A549 (cell line): ENCODE results near the gene PKDREJ. TPM values are rescaled to one million over a fixed set of nuclear protein-coding genes. Genes with fewer than 3 reads are reported as not detected.

Experiments
- ATAC-seq, 2 experiments: fragments of 200-7000 bp in 1 of 2; fragments of >200 bp in 1 of 2; cut with Nextera tagmentation in 1 of 2; cut with Tn5 transposase in 1 of 2; 3 replicates each; pipeline versions ENCODE4 v1.8.0 to v1.9.1; 2018 to 2020; ENCODE audit warnings: mild to moderate bottlenecking in 1 of 2, moderate library complexity in 1 of 2
- CTCF ChIA-PET: fragments of 300-600 bp; sonication (Branson Sonifier 250); formaldehyde crosslinking; extraction: SDS; loops from one replicate; lab custom pipeline; 2021; ENCODE audit warnings: antibody characterized with exemption, inconsistent platforms; lab: Yijun Ruan, JAX
- POLR2A ChIA-PET: fragments of 350-600 bp; formaldehyde crosslinking; extraction: SDS; loops from one replicate; lab custom pipeline; 2021; ENCODE audit warnings: antibody characterized with exemption, inconsistent platforms; lab: Yijun Ruan, JAX
- DNase-seq, 2 experiments: peaks; one replicate each; pipeline versions ENCODE4 v3.0.0 to v3.0.0-alpha.2; 2011 to 2016; ENCODE audit warnings: low read depth in 1 of 2, low spot score in 1 of 2
- FAIRE-seq: peaks from 2 replicates; lab custom pipeline; 2011; peaks lifted over from hg19 to GRCh38; lab: Jason Lieb, UNC
- H3K27ac ChIP-seq, 2 experiments: fragments of >200 bp; sonication (Bioruptor Twin); formaldehyde crosslinking; 3 replicates each; pipeline ENCODE4 v1.5.1; 2016 to 2017
- H3K4me1 ChIP-seq: fragments of >200 bp; sonication (Bioruptor Twin); formaldehyde crosslinking; 3 replicates; pipeline ENCODE4 v1.6.1; 2016
- H3K4me2 ChIP-seq: fragments of >200 bp; sonication (Bioruptor Twin); formaldehyde crosslinking; 3 replicates; pipeline ENCODE4 v1.6.1; 2016
- H3K4me3 ChIP-seq: fragments of >200 bp; sonication (Bioruptor Twin); formaldehyde crosslinking; 3 replicates; pipeline ENCODE4 v1.5.1; 2016
- H3K9me3 ChIP-seq: fragments of >200 bp; sonication (Bioruptor Twin); formaldehyde crosslinking; 3 replicates; pipeline ENCODE4 v1.6.1; 2016
- ATOH8 ChIP-seq: fragments of 250-450 bp; sonication (Bioruptor Pico); IDR thresholded peaks from 2 replicates; pipeline ENCODE4 v1.5.0; 2020; ENCODE audit warnings: low read depth, mild to moderate bottlenecking, moderate library complexity
- CBX2 ChIP-seq: fragments of 200-600 bp; sonication (generic); IDR thresholded peaks from 2 replicates; pipeline ENCODE4 v1.6.1; 2016; ENCODE audit warnings: low read depth, mild to moderate bottlenecking, borderline replicate concordance
- CBX8 ChIP-seq: fragments of 200-600 bp; sonication (generic); IDR thresholded peaks from 2 replicates; pipeline ENCODE4 v1.6.1; 2016
- CHD4 ChIP-seq: fragments of 200-600 bp; sonication (generic); IDR thresholded peaks from 2 replicates; pipeline ENCODE4 v1.6.1; 2016; ENCODE audit warnings: antibody characterized with exemption, mild to moderate bottlenecking, borderline replicate concordance
- E2F6 ChIP-seq: IDR thresholded peaks from 2 replicates; pipeline ENCODE4 v1.6.1; 2012; ENCODE audit warnings: low read depth, borderline replicate concordance
- EHMT2 ChIP-seq: fragments of 200-600 bp; sonication (generic); IDR thresholded peaks from 2 replicates; pipeline ENCODE4 v1.6.1; 2016; ENCODE audit warnings: antibody characterized with exemption, low read depth, mild to moderate bottlenecking, moderate library complexity
- ESRRA ChIP-seq: fragments of 150-350 bp; IDR thresholded peaks from 2 replicates; pipeline ENCODE4 v1.6.1; 2014; ENCODE audit warnings: mild to moderate bottlenecking, low read length, borderline replicate concordance
- FOSB ChIP-seq: fragments of 250-450 bp; sonication (Bioruptor Pico); IDR thresholded peaks from 2 replicates; pipeline ENCODE4 v1.5.0; 2020; ENCODE audit warnings: mild to moderate bottlenecking, moderate library complexity
- FOSL2 ChIP-seq, 2 experiments: fragments of 450-650 bp in 1 of 2; fragments of >200 bp in 1 of 2; sonication (Bioruptor Twin) in 1 of 2; formaldehyde crosslinking; IDR thresholded peaks; 2 replicates each; pipeline versions ENCODE4 v1.5.0 to v1.6.1; 2016 to 2020; ENCODE audit warnings: mild to moderate bottlenecking in 1 of 2, moderate library complexity in 1 of 2
- HDAC2 ChIP-seq: fragments of 200-600 bp; sonication (generic); IDR thresholded peaks from 2 replicates; pipeline ENCODE4 v1.6.1; 2016
- HES2 ChIP-seq: fragments of >200 bp; sonication (Bioruptor Twin); formaldehyde crosslinking; IDR thresholded peaks from 2 replicates; pipeline ENCODE4 v1.6.1; 2016
- HOXB13 ChIP-seq: fragments of 250-450 bp; sonication (Bioruptor Pico); IDR thresholded peaks from 2 replicates; pipeline ENCODE4 v1.5.0; 2020; ENCODE audit warnings: low read depth, mild to moderate bottlenecking, moderate library complexity
- HOXB5 ChIP-seq: fragments of 250-450 bp; sonication (Bioruptor Pico); IDR thresholded peaks from 2 replicates; pipeline ENCODE4 v1.5.0; 2020; ENCODE audit warnings: mild to moderate bottlenecking, moderate library complexity
- MAZ ChIP-seq: fragments of 150-350 bp; IDR thresholded peaks from 2 replicates; pipeline ENCODE4 v1.6.1; 2014; ENCODE audit warnings: antibody characterized with exemption, low read depth, low read length, borderline replicate concordance
- NR3C1 ChIP-seq: fragments of >200 bp; sonication (Bioruptor Twin); formaldehyde crosslinking; IDR thresholded peaks from 3 replicates; pipeline ENCODE4 v1.6.1; 2017
- PBX3 ChIP-seq: IDR thresholded peaks from 2 replicates; pipeline ENCODE4 v1.6.1; 2012
- POLR2AphosphoS2 ChIP-seq: conservative IDR thresholded peaks from 2 replicates; pipeline ENCODE4 v1.6.1; 2012; ENCODE audit warnings: low read length, improper control_type of control experiment, inconsistent platforms
- RAD21 ChIP-seq, 2 experiments: fragments of >200 bp in 1 of 2; sonication (Bioruptor Twin) in 1 of 2; formaldehyde crosslinking in 1 of 2; IDR thresholded peaks in 1 of 2; conservative IDR thresholded peaks in 1 of 2; 2 replicates in 1 of 2; 3 replicates in 1 of 2; pipeline ENCODE4 v1.6.1; 2012 to 2018; ENCODE audit warnings: inconsistent platforms in 1 of 2
- RCOR1 ChIP-seq: fragments of 150-350 bp; IDR thresholded peaks from 2 replicates; pipeline ENCODE4 v1.6.1; 2014; ENCODE audit warnings: antibody characterized with exemption, low read length, low read depth
- REST ChIP-seq: fragments of 200-600 bp; sonication (generic); IDR thresholded peaks from 2 replicates; pipeline ENCODE4 v1.6.1; 2016; ENCODE audit warnings: antibody characterized with exemption, mild to moderate bottlenecking, moderate library complexity
- RFX5 ChIP-seq: fragments of 450-650 bp; IDR thresholded peaks from 2 replicates; pipeline ENCODE4 v1.7.1; 2014; ENCODE audit warnings: antibody characterized with exemption, mild to moderate bottlenecking, moderate library complexity
- RNF2 ChIP-seq: fragments of 200-600 bp; sonication (generic); IDR thresholded peaks from 2 replicates; pipeline ENCODE4 v1.6.1; 2016; ENCODE audit warnings: low read depth, mild to moderate bottlenecking, antibody characterized with exemption, moderate library complexity, borderline replicate concordance
- TFCP2L1 ChIP-seq: fragments of 250-450 bp; sonication (Bioruptor Pico); IDR thresholded peaks from 2 replicates; pipeline ENCODE4 v1.5.0; 2021; ENCODE audit warnings: mild to moderate bottlenecking
- ZSCAN20 ChIP-seq: fragments of 250-450 bp; sonication (Bioruptor Pico); IDR thresholded peaks from 2 replicates; pipeline ENCODE4 v1.8.0; 2022; ENCODE audit warnings: mild to moderate bottlenecking, moderate library complexity
- WGBS: methylation state at CpG from one replicate; pipeline ENCODE4 v1.1.6; 2017; ENCODE audit errors: missing lambda C conversion rate; 5-methylcytosine and 5-hydroxymethylcytosine counted together
- polyA plus RNA-seq, 4 experiments: library from polyadenylated mRNA; depleted of rRNA in 3 of 4; stranded (reverse); fragments of >200 nt; fragmentation: RNase III in 1 of 4; extraction: RNeasy Plus Mini Kit Qiagen cat#74134 plus additional on column Dnase treatment in 1 of 4; gene quantifications; 2 replicates in 3 of 4; 3 replicates in 1 of 4; pipeline ENCODE4 v1.2.3, GENCODE V29; 2011 to 2017

PKDREJ gene
- polyA plus RNA-seq, 2 of the 4 experiments (the other 2 are of a cell fraction): not detected

- WGBS: 94% methylated on average over 10 of the region's 11 CpGs
- CTCF ChIA-PET: interaction anchor here (0.7 kb wide), 1 partner anchor 165 kb away, joined by 4 read pairs; no protein-coding TSS in a partner anchor
- Histone ChIP-seq H3K4me2 (no peak overlapping the region), H3K27ac (no peak overlapping the region), H3K4me1 (peaks cover 11% of the 10 kb centered on the region; the same call in 2 of the 3 replicates), H3K9me3 (no peaks in the 10 kb centered on the region), H3K4me3 (no peak overlapping the region)
- FAIRE-seq (no peak), DNase-seq (no peak), ATAC-seq (no peak)
- TF ChIP-seq ZSCAN20: no peak
- no peak for TF ChIP-seq CBX8
- no peak for TF ChIP-seq RNF2
- no peak for TF ChIP-seq FOSB
- no peak for TF ChIP-seq FOSL2 (IDR thresholded peaks at IDR 0.05)
- TF ChIP-seq FOSL2 (CRISPR knock-in tag; IDR thresholded peaks at IDR 0.05): no peak
- no peak for TF ChIP-seq POLR2AphosphoS2
- no peak for TF ChIP-seq EHMT2
- no peak for TF ChIP-seq NR3C1
- TF ChIP-seq HDAC2: no peak
- no peak for TF ChIP-seq REST
- TF ChIP-seq HOXB5: no peak
- no peak for TF ChIP-seq TFCP2L1 (CRISPR knock-in tag)
- no peak for TF ChIP-seq HOXB13 (CRISPR knock-in tag)
- no peak for TF ChIP-seq E2F6
- TF ChIP-seq ESRRA: no peak
- no peak for TF ChIP-seq PBX3
- no peak for TF ChIP-seq MAZ
- no peak for TF ChIP-seq ATOH8
- POLR2A ChIA-PET: no interaction called here
These were observed 30.6 kb upstream of the PKDREJ start for GRCh38 chr22:46293577-46294260.

GRCh38 chr22:46292732-46293131, 29.6 kb upstream of the PKDREJ start:
- no peak for FAIRE-seq
- 92% methylated on average over 9 of the region's 14 CpGs for WGBS
- Histone ChIP-seq H3K9me3 (no peaks in the 10 kb centered on the region), H3K4me1 (peaks cover 9% of the 10 kb centered on the region; the same call in 2 of the 3 replicates), H3K4me2 (no peak overlapping the region), H3K27ac (no peak overlapping the region)
- POLR2A ChIA-PET: no interaction called here
- TF ChIP-seq RAD21 (conservative IDR thresholded peaks at IDR 0.05 in 1 of 2, IDR thresholded peaks at IDR 0.05 in 1 of 2) (no peak), CBX2 (no peak), CHD4 (no peak), FOSB (no peak), RCOR1 (no peak), HES2 (no peak), RFX5 (no peak)
- TF ChIP-seq, all 56 proteins: peak for 0
- DNase-seq (no peak), ATAC-seq (no peak)
- H3K4me3 ChIP-seq: no peak overlapping the region
- CTCF ChIA-PET: no interaction called here
